Body of pancreas (tissue), 4 donors: ENCODE results near the gene KIRREL3.

Experiments used
- POLR2A ChIP-seq, 3 donors: fragments of 450-650 bp; IDR thresholded peaks; one replicate each; pipeline ENCODE4 v1.6.1; 2016; ENCODE audit warnings: antibody characterized with exemption in 3 of 3, mild to moderate bottlenecking in 2 of 3
- TF ChIP-seq, protein P1 (sequence below), 7 experiments: fragments of 450-650 bp in 4 of 7; fragments of 200-600 bp in 3 of 7; sonication (generic) in 3 of 7; IDR thresholded peaks; one replicate each; pipeline ENCODE4 v1.5.1; 2016 to 2019; ENCODE audit warnings: antibody characterized with exemption in 7 of 7

GRCh38 chr11:126529037-126529436, 471.5 kb downstream of the KIRREL3 start:
- TF ChIP-seq, protein P1, sequence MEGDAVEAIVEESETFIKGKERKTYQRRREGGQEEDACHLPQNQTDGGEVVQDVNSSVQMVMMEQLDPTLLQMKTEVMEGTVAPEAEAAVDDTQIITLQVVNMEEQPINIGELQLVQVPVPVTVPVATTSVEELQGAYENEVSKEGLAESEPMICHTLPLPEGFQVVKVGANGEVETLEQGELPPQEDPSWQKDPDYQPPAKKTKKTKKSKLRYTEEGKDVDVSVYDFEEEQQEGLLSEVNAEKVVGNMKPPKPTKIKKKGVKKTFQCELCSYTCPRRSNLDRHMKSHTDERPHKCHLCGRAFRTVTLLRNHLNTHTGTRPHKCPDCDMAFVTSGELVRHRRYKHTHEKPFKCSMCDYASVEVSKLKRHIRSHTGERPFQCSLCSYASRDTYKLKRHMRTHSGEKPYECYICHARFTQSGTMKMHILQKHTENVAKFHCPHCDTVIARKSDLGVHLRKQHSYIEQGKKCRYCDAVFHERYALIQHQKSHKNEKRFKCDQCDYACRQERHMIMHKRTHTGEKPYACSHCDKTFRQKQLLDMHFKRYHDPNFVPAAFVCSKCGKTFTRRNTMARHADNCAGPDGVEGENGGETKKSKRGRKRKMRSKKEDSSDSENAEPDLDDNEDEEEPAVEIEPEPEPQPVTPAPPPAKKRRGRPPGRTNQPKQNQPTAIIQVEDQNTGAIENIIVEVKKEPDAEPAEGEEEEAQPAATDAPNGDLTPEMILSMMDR (IDR thresholded peaks at IDR 0.05) = no peak
- TF ChIP-seq POLR2A (IDR thresholded peaks at IDR 0.05) = no peak
